HepG2 (cell line): ENCODE measurements around the gene LYRM4. TPM values are rescaled to one million over a fixed set of nuclear protein-coding genes. Genes with fewer than 3 reads are reported as not detected.
A peak's percentile ranks its signal among the peaks of the same experiment; 100 is the strongest.

ENCODE experiments used
- ARNT2 ChIP-seq: sonication (generic); formaldehyde crosslinking; IDR thresholded peaks from 2 replicates; pipeline ENCODE4 v1.8.0; 2022; ENCODE audit warnings: mild to moderate bottlenecking, low read depth, missing genetic modification reagents, moderate library complexity
- ATF7 ChIP-seq, 2 experiments: fragments of 450-650 bp in 1 of 2; sonication (generic) in 1 of 2; formaldehyde crosslinking in 1 of 2; IDR thresholded peaks; 2 replicates each; pipeline versions ENCODE4 v1.4.0 to v1.6.1; 2016 to 2020; ENCODE audit warnings: antibody characterized with exemption in 1 of 2, mild to moderate bottlenecking in 1 of 2, missing genetic modification reagents in 1 of 2
- CC2D1A ChIP-seq: sonication (generic); formaldehyde crosslinking; IDR thresholded peaks from 2 replicates; pipeline ENCODE4 v1.8.1; 2023; ENCODE audit warnings: mild to moderate bottlenecking, missing genetic modification reagents
- CREBL2 ChIP-seq: sonication (generic); formaldehyde crosslinking; IDR thresholded peaks from 2 replicates; pipeline ENCODE4 v1.8.1; 2023; ENCODE audit warnings: missing genetic modification reagents, mild to moderate bottlenecking, borderline replicate concordance
- DDIT3 ChIP-seq: sonication (generic); formaldehyde crosslinking; IDR thresholded peaks from 2 replicates; pipeline ENCODE4 v1.4.0; 2020; ENCODE audit warnings: mild to moderate bottlenecking, missing genetic modification reagents
- FOXP1 ChIP-seq, 2 experiments: fragments of 450-650 bp in 1 of 2; IDR thresholded peaks; 2 replicates each; pipeline ENCODE4 v1.6.1; 2017 to 2018; ENCODE audit warnings: antibody characterized with exemption in 1 of 2
- HDAC1 ChIP-seq: sonication (generic); formaldehyde crosslinking; IDR thresholded peaks from 2 replicates; pipeline ENCODE4 v1.5.1; 2020; ENCODE audit warnings: mild to moderate bottlenecking, missing genetic modification reagents
- MIXL1 ChIP-seq: IDR thresholded peaks from 2 replicates; pipeline ENCODE4 v1.6.1; 2016
- MTA1 ChIP-seq: sonication (generic); formaldehyde crosslinking; IDR thresholded peaks from 2 replicates; pipeline ENCODE4 v1.4.0; 2020; ENCODE audit warnings: missing genetic modification reagents, mild to moderate bottlenecking, borderline replicate concordance
- NKX3-1 ChIP-seq: sonication (generic); formaldehyde crosslinking; IDR thresholded peaks from 2 replicates; pipeline ENCODE4 v1.5.0; 2020; ENCODE audit warnings: missing genetic modification reagents
- SMAD1 ChIP-seq: sonication (generic); formaldehyde crosslinking; IDR thresholded peaks from 2 replicates; pipeline ENCODE4 v1.4.0; 2020; ENCODE audit warnings: missing genetic modification reagents, low read depth, mild to moderate bottlenecking, borderline replicate concordance
- SP4 ChIP-seq: sonication (generic); formaldehyde crosslinking; IDR thresholded peaks from 2 replicates; pipeline ENCODE4 v1.8.1; 2023; ENCODE audit warnings: mild to moderate bottlenecking, missing genetic modification reagents
- STAT6 ChIP-seq: sonication (generic); formaldehyde crosslinking; IDR thresholded peaks from 2 replicates; pipeline ENCODE4 v1.4.0; 2020; ENCODE audit warnings: missing genetic modification reagents, mild to moderate bottlenecking, borderline replicate concordance
- THYN1 ChIP-seq: sonication (generic); formaldehyde crosslinking; IDR thresholded peaks from 2 replicates; pipeline ENCODE4 v1.8.1; 2023; ENCODE audit warnings: low read depth, mild to moderate bottlenecking, moderate library complexity, missing genetic modification reagents, borderline replicate concordance
- YEATS2 ChIP-seq: sonication (generic); formaldehyde crosslinking; IDR thresholded peaks from 2 replicates; pipeline ENCODE4 v1.4.0; 2020; ENCODE audit warnings: missing genetic modification reagents, borderline replicate concordance
- ZBTB26 ChIP-seq: IDR thresholded peaks from 2 replicates; pipeline ENCODE4 v1.6.1; 2016; ENCODE audit warnings: missing compliant biosample characterization, missing genetic modification reagents, borderline replicate concordance
- ZFP82 ChIP-seq: sonication (generic); formaldehyde crosslinking; IDR thresholded peaks from 2 replicates; pipeline ENCODE4 v1.5.1; 2020; ENCODE audit warnings: mild to moderate bottlenecking, missing genetic modification reagents, borderline replicate concordance
- ZMYM4 ChIP-seq: sonication (generic); formaldehyde crosslinking; IDR thresholded peaks from 2 replicates; pipeline ENCODE4 v1.8.1; 2023; ENCODE audit warnings: mild to moderate bottlenecking, missing genetic modification reagents
- ZNF160 ChIP-seq: sonication (generic); formaldehyde crosslinking; IDR thresholded peaks from 2 replicates; pipeline ENCODE4 v1.8.0; 2022; ENCODE audit warnings: mild to moderate bottlenecking, inconsistent platforms, missing genetic modification reagents
- ZNF224 ChIP-seq: sonication (generic); formaldehyde crosslinking; IDR thresholded peaks from 2 replicates; pipeline ENCODE4 v1.5.0; 2020; ENCODE audit warnings: mild to moderate bottlenecking, missing genetic modification reagents
- ZNF562 ChIP-seq: sonication (generic); formaldehyde crosslinking; IDR thresholded peaks from 2 replicates; pipeline ENCODE4 v1.8.0; 2022; ENCODE audit warnings: missing genetic modification reagents, borderline replicate concordance
- ZNF564 ChIP-seq: sonication (generic); formaldehyde crosslinking; IDR thresholded peaks from 2 replicates; pipeline ENCODE4 v1.8.1; 2023; ENCODE audit warnings: mild to moderate bottlenecking, missing genetic modification reagents
- ZNF713 ChIP-seq: sonication (generic); formaldehyde crosslinking; IDR thresholded peaks from 2 replicates; pipeline ENCODE4 v1.4.0; 2020; ENCODE audit warnings: mild to moderate bottlenecking, missing genetic modification reagents
- ZNF775 ChIP-seq: sonication (generic); formaldehyde crosslinking; IDR thresholded peaks from 2 replicates; pipeline ENCODE4 v1.4.0; 2020; ENCODE audit warnings: missing genetic modification reagents, mild to moderate bottlenecking, moderate library complexity, borderline replicate concordance
- ZNF891 ChIP-seq: sonication (generic); formaldehyde crosslinking; IDR thresholded peaks from 2 replicates; pipeline ENCODE4 v1.5.0; 2020; ENCODE audit warnings: mild to moderate bottlenecking, missing genetic modification reagents
- ZZZ3 ChIP-seq: sonication (generic); formaldehyde crosslinking; IDR thresholded peaks from 2 replicates; pipeline ENCODE4 v1.4.0; 2020; ENCODE audit warnings: missing genetic modification reagents, mild to moderate bottlenecking, borderline replicate concordance
- polyA plus RNA-seq, 8 experiments: library from polyadenylated mRNA; depleted of rRNA in 3 of 8; stranded (reverse) in 7 of 8; unstranded in 1 of 8; fragments of >200 nt; fragmentation: Illumina TruSeq in 4 of 8; extraction: Trizol in 4 of 8; gene quantifications; 2 replicates each; pipeline versions ENCODE4 v1.2.1 to v1.2.3, GENCODE V29; 2011 to 2016; ENCODE audit warnings: low read depth in 4 of 8, missing spikeins in 1 of 8, mixed read lengths in 1 of 8; ENCODE audit not compliant: insufficient read depth in 1 of 8
- total RNA-seq, 5 experiments: library from RNA; depleted of rRNA; stranded (reverse); fragments of >200 nt; fragmentation: Illumina TruSeq; extraction: Trizol; gene quantifications; 2 replicates each; pipeline ENCODE4 v1.2.3, GENCODE V29; 2016; ENCODE audit warnings: low read depth in 1 of 5

Gene LYRM4
- total and polyA plus RNA-seq, 2 of the 13 experiments (the other 11 are each of a cell fraction or from before 2014, with no cell fraction given) = 64.6 to 67.5 TPM

GRCh38 chr6:5119090-5119951 lies 141.4 kb downstream of the LYRM4 start (continued):
- TF ChIP-seq ZNF224 (CRISPR knock-in tag) (no peak), ZNF160 (no peak), ZNF564 (CRISPR knock-in tag) (no peak), MTA1 (CRISPR knock-in tag) (no peak), STAT6 (CRISPR knock-in tag) (no peak), CC2D1A (no peak), SP4 (CRISPR knock-in tag) (no peak), NKX3-1 (CRISPR knock-in tag) (no peak), THYN1 (CRISPR knock-in tag) (no peak), ZNF891 (CRISPR knock-in tag) (no peak), CREBL2 (CRISPR knock-in tag) (no peak), ZNF713 (CRISPR knock-in tag) (no peak), ARNT2 (CRISPR knock-in tag) (no peak), FOXP1 (IDR thresholded peaks at IDR 0.05) (no peak), FOXP1 (CRISPR knock-in tag; IDR thresholded peaks at IDR 0.05) (peak; percentile 67), SMAD1 (CRISPR knock-in tag) (no peak), ZNF562 (CRISPR knock-in tag) (no peak), HDAC1 (CRISPR knock-in tag) (0 out of 2 replicates have a peak, but pooled peaks have one; percentile 44), MIXL1 (CRISPR knock-in tag) (peak; percentile 82; the same call in 1 of the 2 replicates), ATF7 (IDR thresholded peaks at IDR 0.05) (no peak), ATF7 (CRISPR knock-in tag; IDR thresholded peaks at IDR 0.05) (0 out of 2 replicates have a peak, but pooled peaks have one; percentile 34), ZZZ3 (CRISPR knock-in tag) (no peak), YEATS2 (CRISPR knock-in tag) (no peak), DDIT3 (CRISPR knock-in tag) (no peak), ZNF775 (CRISPR knock-in tag) (no peak), ZFP82 (CRISPR knock-in tag) (no peak), ZMYM4 (CRISPR knock-in tag) (0 out of 2 replicates have a peak, but pooled peaks have one; percentile 36), ZBTB26 (no peak)
